NT2/D1 (cell line): ENCODE results near the gene TTC39B.

Experiments
- SUZ12 ChIP-seq: IDR thresholded peaks from 2 replicates; pipeline ENCODE4 v1.6.1; 2011; ENCODE audit not compliant: insufficient read length, insufficient read depth; ENCODE audit errors: extremely low read depth
- YY1 ChIP-seq: IDR thresholded peaks from 2 replicates; pipeline ENCODE4 v1.6.1; 2011; ENCODE audit not compliant: insufficient read length, insufficient read depth
- ZNF274 ChIP-seq: IDR thresholded peaks from 2 replicates; pipeline ENCODE4 v1.6.1; 2011; ENCODE audit warnings: mild to moderate bottlenecking, low read depth, low read length

DNA sequence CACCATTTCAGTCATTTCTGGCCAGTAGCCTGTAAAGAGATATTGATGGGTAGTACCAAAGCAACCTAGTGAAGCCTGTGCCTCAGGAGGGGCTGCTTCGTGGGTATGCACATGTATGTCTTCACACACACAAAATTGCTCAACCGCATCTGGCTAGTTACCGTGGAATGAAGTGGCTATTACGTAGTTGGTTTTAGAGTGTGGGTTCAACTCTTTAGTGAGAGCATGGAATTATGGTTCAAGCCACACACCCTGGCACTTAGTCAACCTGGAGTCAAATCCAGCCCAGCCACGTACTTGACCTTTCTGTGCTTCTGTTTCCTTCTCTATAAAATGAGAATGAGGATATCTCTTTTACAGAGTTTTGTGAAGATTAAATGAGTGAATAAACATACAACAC lies 174.9 kb downstream of the TTC39B start:
- TF ChIP-seq ZNF274 (no peak), YY1 (no peak), SUZ12 (no peak)
